ENCODE measurements around the gene ENAH. TPM values are rescaled to one million over a fixed set of nuclear protein-coding genes. Genes with fewer than 3 reads are reported as not detected.
A peak's percentile ranks its signal among the peaks of the same experiment; 100 is the strongest.

ENAH gene
- total and polyA plus RNA-seq, 5 donors from 2014 or later = 0.03 to 0.13 TPM; not detected in 3

GRCh38 chr1:225526878-225527277, 126.0 kb downstream of the ENAH start:
- H3K4me1 ChIP-seq (ENCODE audit: control insufficient read depth, insufficient read depth, low read length, poor library complexity, severe bottlenecking) = no peaks in the 10 kb centered on the region
- H3K27me3 ChIP-seq (ENCODE audit: control insufficient read depth, insufficient read depth, low read length) = peaks cover 33% of the 10 kb centered on the region
- H3K9me3 Mint-ChIP-seq = no peaks in the 10 kb centered on the region
- peaks cover 30% of the 10 kb centered on the region for H3K27me3 Mint-ChIP-seq
- no peak overlapping the region for H3K4me3 Mint-ChIP-seq
- H3K27ac Mint-ChIP-seq = no peak overlapping the region
- H3K27ac ChIP-seq (ENCODE audit: insufficient read depth, low read length, poor library complexity, severe bottlenecking) = no peak overlapping the region
- ATAC-seq (ENCODE audit: low read depth in 2 of 2) (no peak), DNase-seq (no peak)
- H3K4me1 Mint-ChIP-seq = peaks cover 0 to 3% (median 0%) of the 10 kb centered on the region in 4 donors
- no peaks in the 10 kb centered on the region for H3K36me3 ChIP-seq (ENCODE audit: control insufficient read depth, insufficient read depth, low read length)
- no peak overlapping the region for H3K4me3 ChIP-seq (ENCODE audit: low read depth, low read length)
- H3K9me3 ChIP-seq (ENCODE audit: control insufficient read depth in 2 of 2, low read length in 2 of 2) = no peaks in the 10 kb centered on the region
- H3K36me3 Mint-ChIP-seq = no peaks in the 10 kb centered on the region

DNA sequence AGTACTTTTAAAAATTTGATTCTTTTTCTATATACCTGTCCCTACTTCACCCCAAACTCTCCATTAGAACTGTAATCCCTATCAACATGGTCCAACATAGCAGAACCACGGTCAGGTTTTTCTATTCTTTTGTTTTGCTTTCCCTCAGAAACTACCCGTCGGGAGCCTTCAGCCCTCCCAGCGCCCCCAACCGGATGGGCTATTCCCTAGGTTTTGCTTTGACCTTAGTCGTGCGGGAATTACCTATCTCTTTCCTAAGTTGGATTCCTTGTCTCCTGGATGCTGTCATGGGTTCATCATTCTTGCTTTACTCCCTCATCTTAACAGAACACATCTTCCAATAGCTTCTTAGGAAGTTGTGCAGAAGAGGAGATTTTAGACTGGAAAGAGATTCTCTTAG, 127.5 kb downstream of the ENAH start:
- no peak overlapping the region for H3K4me3 Mint-ChIP-seq
- ATAC-seq (ENCODE audit: low read depth in 2 of 2) (no peak), DNase-seq (no peak)
- H3K27me3 ChIP-seq (ENCODE audit: control insufficient read depth, insufficient read depth, low read length) = peaks cover 21% of the 10 kb centered on the region
- peaks cover 20% of the 10 kb centered on the region for H3K27me3 Mint-ChIP-seq
- no peaks in the 10 kb centered on the region for H3K36me3 Mint-ChIP-seq
- H3K9me3 ChIP-seq (ENCODE audit: control insufficient read depth in 2 of 2, low read length in 2 of 2) = no peaks in the 10 kb centered on the region
- peaks cover 0 to 3% (median 0%) of the 10 kb centered on the region in 4 donors for H3K4me1 Mint-ChIP-seq
- no peaks in the 10 kb centered on the region for H3K36me3 ChIP-seq (ENCODE audit: control insufficient read depth, insufficient read depth, low read length)
- H3K27ac ChIP-seq (ENCODE audit: insufficient read depth, low read length, poor library complexity, severe bottlenecking) = no peak overlapping the region
- no peaks in the 10 kb centered on the region for H3K9me3 Mint-ChIP-seq
- H3K4me3 ChIP-seq (ENCODE audit: low read depth, low read length) = no peak overlapping the region
- no peaks in the 10 kb centered on the region for H3K4me1 ChIP-seq (ENCODE audit: control insufficient read depth, insufficient read depth, low read length, poor library complexity, severe bottlenecking)
- no peak overlapping the region for H3K27ac Mint-ChIP-seq

- Histone ChIP-seq H3K27ac (ENCODE audit: insufficient read depth, low read length, poor library complexity, severe bottlenecking) (no peak overlapping the region), H3K27me3 (ENCODE audit: control insufficient read depth, insufficient read depth, low read length) (peaks cover 16% of the 10 kb centered on the region), H3K36me3 (ENCODE audit: control insufficient read depth, insufficient read depth, low read length) (no peaks in the 10 kb centered on the region), H3K4me3 (ENCODE audit: low read depth, low read length) (no peak overlapping the region), H3K9me3 (ENCODE audit: control insufficient read depth in 2 of 2, low read length in 2 of 2) (no peaks in the 10 kb centered on the region), H3K4me1 (ENCODE audit: control insufficient read depth, insufficient read depth, low read length, poor library complexity, severe bottlenecking) (no peaks in the 10 kb centered on the region)
- H3K4me3 Mint-ChIP-seq = no peak overlapping the region
- no peak for DNase-seq
- H3K36me3 Mint-ChIP-seq = no peaks in the 10 kb centered on the region
- H3K27me3 Mint-ChIP-seq = peaks cover 20% of the 10 kb centered on the region
- no peak overlapping the region for H3K27ac Mint-ChIP-seq
- ATAC-seq (ENCODE audit: low read depth in 2 of 2) = no peak
- H3K4me1 Mint-ChIP-seq = peaks cover 0 to 3% (median 0%) of the 10 kb centered on the region in 4 donors
- H3K9me3 Mint-ChIP-seq = no peaks in the 10 kb centered on the region
Measured at GRCh38 chr1:225524570-225524969, 128.4 kb downstream of the ENAH start.

- H3K27me3 ChIP-seq (ENCODE audit: control insufficient read depth, insufficient read depth, low read length) = peaks cover 9% of the 10 kb centered on the region
- Mint-ChIP-seq H3K4me1 (peaks cover 0 to 3% (median 0%) of the 10 kb centered on the region in 4 donors), H3K27ac (no peak overlapping the region), H3K27me3 (peaks cover 20% of the 10 kb centered on the region), H3K4me3 (no peak overlapping the region), H3K36me3 (no peaks in the 10 kb centered on the region), H3K9me3 (no peaks in the 10 kb centered on the region)
- no peak overlapping the region for H3K27ac ChIP-seq (ENCODE audit: insufficient read depth, low read length, poor library complexity, severe bottlenecking)
- H3K9me3 ChIP-seq (ENCODE audit: control insufficient read depth in 2 of 2, low read length in 2 of 2) = no peaks in the 10 kb centered on the region
- DNase-seq (no peak), ATAC-seq (ENCODE audit: low read depth in 2 of 2) (no peak)
- no peak overlapping the region for H3K4me3 ChIP-seq (ENCODE audit: low read depth, low read length)
- no peaks in the 10 kb centered on the region for H3K36me3 ChIP-seq (ENCODE audit: control insufficient read depth, insufficient read depth, low read length)
- no peaks in the 10 kb centered on the region for H3K4me1 ChIP-seq (ENCODE audit: control insufficient read depth, insufficient read depth, low read length, poor library complexity, severe bottlenecking)
Measured at GRCh38 chr1:225523263-225523950, 129.5 kb downstream of the ENAH start.

DNA sequence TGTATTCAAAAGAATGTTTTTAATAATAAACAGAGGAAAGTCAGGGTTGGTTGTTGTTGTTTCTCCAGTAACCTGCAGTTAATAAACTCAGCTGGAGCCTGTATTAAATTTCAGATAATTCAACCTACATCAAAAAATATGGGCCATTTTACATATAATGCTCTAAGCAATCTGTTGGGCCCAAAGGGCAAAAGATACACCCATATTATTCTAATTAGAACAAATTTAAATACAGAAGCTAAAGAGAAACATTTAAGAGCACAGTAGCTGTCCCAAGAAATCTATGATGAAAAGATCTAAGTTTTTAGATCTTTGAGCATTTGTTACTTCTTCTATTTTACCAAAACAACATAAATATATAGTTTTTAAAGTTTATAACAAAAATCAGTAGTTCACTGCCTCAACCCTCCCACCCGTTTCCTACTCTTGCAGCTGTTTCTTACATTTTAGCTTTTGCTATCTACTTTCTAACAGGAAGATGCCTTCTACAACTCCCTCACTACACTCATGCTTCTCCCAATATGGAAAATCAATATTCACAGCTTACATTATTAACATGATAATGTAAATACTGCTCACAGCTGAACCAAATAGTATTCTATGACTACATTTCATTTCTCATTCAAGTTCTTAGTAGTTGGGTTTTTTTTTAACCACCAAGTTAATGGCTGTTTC, 130.2 kb downstream of the ENAH start:
- Mint-ChIP-seq H3K27ac (no peak overlapping the region), H3K36me3 (no peaks in the 10 kb centered on the region), H3K4me1 (peaks cover 0 to 3% (median 0%) of the 10 kb centered on the region in 4 donors), H3K4me3 (no peak overlapping the region), H3K9me3 (no peaks in the 10 kb centered on the region), H3K27me3 (peaks cover 20% of the 10 kb centered on the region)
- ATAC-seq (ENCODE audit: low read depth in 2 of 2) = no peak
- no peaks in the 10 kb centered on the region for H3K9me3 ChIP-seq (ENCODE audit: control insufficient read depth in 2 of 2, low read length in 2 of 2)
- H3K27ac ChIP-seq (ENCODE audit: insufficient read depth, low read length, poor library complexity, severe bottlenecking) = no peak overlapping the region
- no peak overlapping the region for H3K4me3 ChIP-seq (ENCODE audit: low read depth, low read length)
- H3K27me3 ChIP-seq (ENCODE audit: control insufficient read depth, insufficient read depth, low read length) = peaks cover 4% of the 10 kb centered on the region
- DNase-seq = no peak
- no peaks in the 10 kb centered on the region for H3K36me3 ChIP-seq (ENCODE audit: control insufficient read depth, insufficient read depth, low read length)
- H3K4me1 ChIP-seq (ENCODE audit: control insufficient read depth, insufficient read depth, low read length, poor library complexity, severe bottlenecking) = no peaks in the 10 kb centered on the region

DNA sequence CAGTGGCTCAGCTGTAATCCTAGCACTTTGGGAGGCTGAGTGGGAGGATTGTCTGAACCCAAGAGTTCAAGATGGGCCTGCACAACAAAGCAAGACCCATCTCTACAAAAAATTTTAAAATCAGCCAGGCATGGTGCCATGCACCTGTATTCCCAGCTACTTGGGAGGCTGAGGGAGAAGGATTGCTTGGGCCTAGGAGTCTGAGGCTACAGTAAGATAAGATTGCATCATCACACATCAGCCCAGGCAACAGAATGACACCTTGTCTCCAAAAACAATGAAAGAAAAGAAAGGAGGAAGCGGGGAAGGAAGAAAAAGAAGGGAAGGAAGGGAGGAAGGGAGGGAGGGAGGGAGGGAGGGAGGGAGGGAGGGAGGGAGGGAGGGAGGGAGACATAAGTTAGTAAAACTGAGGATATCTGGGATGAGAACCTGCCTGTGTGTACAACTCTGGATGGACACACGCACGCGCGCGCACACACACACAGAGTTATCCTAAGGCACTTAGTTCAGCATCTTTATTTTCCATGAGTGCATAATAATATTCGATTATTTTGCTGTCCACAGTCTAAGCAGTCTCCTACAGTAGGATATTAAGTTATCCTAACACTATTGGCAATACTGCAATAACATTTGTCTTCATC, 132.2 kb downstream of the ENAH start:
- H3K4me1 ChIP-seq (ENCODE audit: control insufficient read depth, insufficient read depth, low read length, poor library complexity, severe bottlenecking) = no peaks in the 10 kb centered on the region
- H3K36me3 Mint-ChIP-seq = no peaks in the 10 kb centered on the region

DNA sequence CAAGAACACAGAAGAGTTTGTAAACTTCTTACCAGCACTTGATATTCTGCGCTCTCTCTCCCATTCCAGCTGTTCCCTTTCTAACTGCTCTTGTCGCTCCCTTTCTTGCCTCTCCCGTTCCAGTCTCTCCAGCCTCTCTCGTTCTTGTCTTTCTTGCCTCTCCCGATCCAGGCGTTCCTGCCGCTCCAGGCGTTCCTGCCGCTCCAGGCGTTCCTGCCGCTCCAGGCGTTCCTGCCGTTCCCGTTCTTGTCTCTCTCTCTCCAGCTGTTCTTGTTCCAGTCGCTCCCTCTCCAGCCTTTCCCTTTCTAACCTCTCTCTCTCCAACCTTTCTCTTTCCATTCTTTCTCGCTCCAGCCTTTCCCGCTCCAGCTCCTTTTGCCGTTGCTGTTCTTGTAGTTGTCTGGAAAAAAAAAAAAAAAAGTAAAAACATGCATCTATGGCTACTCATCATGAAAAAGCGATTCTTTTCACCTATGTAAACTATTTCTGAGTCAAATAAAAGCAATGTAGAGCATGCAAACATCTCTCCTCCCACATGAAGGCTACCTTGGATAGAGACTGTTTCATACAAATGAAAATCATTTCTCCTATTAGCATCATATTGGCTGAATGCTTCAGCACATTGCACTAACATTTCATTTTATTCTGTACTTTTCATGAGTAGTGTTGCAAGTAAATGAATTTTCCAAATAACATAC, 133.6 kb downstream of the ENAH start:
- peaks cover 0 to 3% (median 0%) of the 10 kb centered on the region in 4 donors for H3K4me1 Mint-ChIP-seq
- Histone ChIP-seq H3K9me3 (ENCODE audit: control insufficient read depth in 2 of 2, low read length in 2 of 2) (no peaks in the 10 kb centered on the region), H3K27ac (ENCODE audit: insufficient read depth, low read length, poor library complexity, severe bottlenecking) (no peak overlapping the region), H3K27me3 (ENCODE audit: control insufficient read depth, insufficient read depth, low read length) (peaks cover 11% of the 10 kb centered on the region), H3K4me3 (ENCODE audit: low read depth, low read length) (no peak overlapping the region), H3K36me3 (ENCODE audit: control insufficient read depth, insufficient read depth, low read length) (no peaks in the 10 kb centered on the region), H3K4me1 (ENCODE audit: control insufficient read depth, insufficient read depth, low read length, poor library complexity, severe bottlenecking) (no peaks in the 10 kb centered on the region)
- H3K27ac Mint-ChIP-seq = peak overlapping the region in 1 of 3 donors; percentile 74
- peaks cover 16% of the 10 kb centered on the region for H3K27me3 Mint-ChIP-seq
- no peaks in the 10 kb centered on the region for H3K9me3 Mint-ChIP-seq
- ATAC-seq (ENCODE audit: low read depth in 2 of 2) = no peak
- no peak overlapping the region for H3K4me3 Mint-ChIP-seq
- H3K36me3 Mint-ChIP-seq = no peaks in the 10 kb centered on the region
- DNase-seq = no peak

More for the DNA sequence above, 132.2 kb downstream of the ENAH start:
- Histone ChIP-seq H3K36me3 (ENCODE audit: control insufficient read depth, insufficient read depth, low read length) (no peaks in the 10 kb centered on the region), H3K27me3 (ENCODE audit: control insufficient read depth, insufficient read depth, low read length) (peaks cover 7% of the 10 kb centered on the region), H3K9me3 (ENCODE audit: control insufficient read depth in 2 of 2, low read length in 2 of 2) (no peaks in the 10 kb centered on the region), H3K27ac (ENCODE audit: insufficient read depth, low read length, poor library complexity, severe bottlenecking) (no peak overlapping the region), H3K4me3 (ENCODE audit: low read depth, low read length) (no peak overlapping the region)
- Mint-ChIP-seq H3K27me3 (peaks cover 21% of the 10 kb centered on the region), H3K9me3 (no peaks in the 10 kb centered on the region), H3K4me1 (peaks cover 0 to 3% (median 0%) of the 10 kb centered on the region in 4 donors), H3K4me3 (no peak overlapping the region), H3K27ac (no peak overlapping the region)
- ATAC-seq (ENCODE audit: low read depth in 2 of 2) = no peak
- no peak for DNase-seq

Data from CD4-positive, CD25-positive, alpha-beta regulatory T cell (primary cell).